GM10266 (cell line): ENCODE results near the gene HACD3.
A peak's percentile ranks its signal among the peaks of the same experiment; 100 is the strongest.

Experiments used
- DNase-seq: peaks from one replicate; pipeline ENCODE4 v3.0.0; 2012; ENCODE audit errors: extremely low spot score
- CTCF ChIP-seq: IDR thresholded peaks from 2 replicates; pipeline ENCODE4 v1.5.1; 2012; ENCODE audit warnings: mild to moderate bottlenecking, low read depth; ENCODE audit not compliant: control insufficient read depth, insufficient read depth; ENCODE audit errors: missing control alignments

Gene HACD3

GRCh38 chr15:65516997-65517865 lies 13.0 kb upstream of the HACD3 start, which contains the start of gene DPP8:
Gene DPP8 (minus strand): TSS chr15:65517689. CDS start chr15:65512553, 5,136 bp downstream.
- peak; percentile 99 for TF ChIP-seq CTCF
- peak; percentile 91 for DNase-seq

- TF ChIP-seq CTCF, result no peak
- DNase-seq, result no peak
Observed at GRCh38 chr15:65517866-65518207, 12.4 kb upstream of the HACD3 start.

- TF ChIP-seq CTCF, result no peak
- no peak for DNase-seq
Observed at GRCh38 chr15:65518633-65519285, 11.5 kb upstream of the HACD3 start.

GRCh38 chr15:65521350-65521749 lies 8.9 kb upstream of the HACD3 start:
- DNase-seq, result no peak
- TF ChIP-seq CTCF, result no peak

- no peak for DNase-seq
- no peak for TF ChIP-seq CTCF
Observed at GRCh38 chr15:65524226-65524625, 6.0 kb upstream of the HACD3 start.

- TF ChIP-seq CTCF, result no peak
- no peak for DNase-seq
Observed at GRCh38 chr15:65525622-65526021, 4.6 kb upstream of the HACD3 start.
